ENCODE results near the gene GP9. TPM values are rescaled to one million over a fixed set of nuclear protein-coding genes. Genes with fewer than 3 reads are reported as not detected.

Gene GP9
- total RNA-seq, 1 experiment from 2014 or later: not detected

DNA sequence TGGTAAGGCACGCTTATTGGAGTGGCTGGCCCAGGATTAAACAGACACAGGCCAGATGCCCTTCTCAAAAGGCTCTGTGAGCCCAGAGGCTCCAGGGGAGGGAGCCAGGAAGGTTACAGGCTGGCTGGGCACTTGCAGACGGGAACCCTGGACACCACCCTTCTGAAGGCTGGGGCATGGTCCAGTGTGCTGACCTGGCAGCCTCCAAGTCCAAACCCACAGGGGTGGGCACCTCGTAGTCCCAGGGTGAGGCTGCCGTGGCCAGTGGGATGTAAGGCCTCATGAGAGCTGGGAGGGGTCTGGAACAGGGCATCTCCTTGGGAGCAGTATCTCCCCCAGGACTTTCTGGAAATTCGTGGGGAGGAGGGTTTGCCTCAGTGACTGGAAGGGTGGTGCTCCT, 39.9 kb upstream of the GP9 start:
- Histone ChIP-seq H3K56ac (ENCODE audit: insufficient read length, low read depth, low read length) (no peak overlapping the region), H3T11ph (ENCODE audit: low read length) (no peak overlapping the region), H3K9ac (ENCODE audit: extremely low read depth, insufficient read length, low read length) (no peak overlapping the region), H4K8ac (replicated peaks; ENCODE audit: insufficient read length, low read depth, low read length) (no peak overlapping the region), H4K5ac (ENCODE audit: insufficient read length, low read depth, low read length) (no peak overlapping the region), H2BK15ac (ENCODE audit: low read depth, low read length) (no peak overlapping the region), H2BK12ac (ENCODE audit: insufficient read length, low read depth, low read length) (no peak overlapping the region), H3K27ac (ENCODE audit: insufficient read length, low read depth, low read length) (no peak overlapping the region), H4K20me1 (ENCODE audit: control insufficient read depth, insufficient read depth, insufficient read length) (no peaks in the 10 kb centered on the region), H3K23ac (ENCODE audit: insufficient read length, low read depth, low read length) (no peak overlapping the region), H3K79me1 (ENCODE audit: insufficient read depth, low read depth, low read length, poor library complexity, severe bottlenecking) (no peaks in the 10 kb centered on the region), H3K4me1 (ENCODE audit: insufficient read depth, low read length) (no peaks in the 10 kb centered on the region), H4K91ac (ENCODE audit: insufficient read length, low read depth, low read length) (no peak overlapping the region), H3K4me2 (ENCODE audit: insufficient read depth, insufficient read length, low read length) (no peak overlapping the region), H3K79me2 (ENCODE audit: insufficient read depth, low read length) (no peaks in the 10 kb centered on the region), H3K23me2 (ENCODE audit: insufficient read length, low read depth, low read length, poor library complexity, severe bottlenecking) (no peaks in the 10 kb centered on the region), H3K27me3 (ENCODE audit: insufficient read depth, low read length) (no peaks in the 10 kb centered on the region; the same call in 1 of the 2 replicates), H2BK120ac (ENCODE audit: low read depth, low read length, poor library complexity, severe bottlenecking) (no peak overlapping the region), H2AFZ (ENCODE audit: low read length) (no peak overlapping the region), H3K18ac (ENCODE audit: insufficient read length, low read depth, low read length) (no peak overlapping the region), H3K9me3 (ENCODE audit: control insufficient read depth, low read depth, low read length) (no peaks in the 10 kb centered on the region), H3K4ac (ENCODE audit: low read depth, low read length) (no peak overlapping the region), H2BK5ac (ENCODE audit: insufficient read length, low read length) (no peak overlapping the region), H3K14ac (ENCODE audit: insufficient read depth, low read length) (no peak overlapping the region), H2AK5ac (ENCODE audit: insufficient read length, low read length) (no peak overlapping the region), H2BK20ac (ENCODE audit: low read depth, low read length, poor library complexity, severe bottlenecking) (no peak overlapping the region)
- Mint-ChIP-seq H3K4me1 (peaks cover 2 to 9% of the 10 kb centered on the region in 2 experiments), H3K4me3 (no peak overlapping the region), H3K9me3 (no peaks in the 10 kb centered on the region), H3K36me3 (ENCODE audit: insufficient read depth in 1 of 3, low read depth in 3 of 3) (peaks cover 0 to 3% (median 0%) of the 10 kb centered on the region in 3 experiments; a peak in 1 of 7 replicates), H3K27ac (no peak overlapping the region), H3K27me3 (ENCODE audit: low read depth) (peaks cover 38% of the 10 kb centered on the region)
- no peak for TF ChIP-seq CTCF (conservative IDR thresholded peaks at IDR 0.05)
- no peak for DNase-seq
- no CpG with 5 or more reads among the region's 5 CpGs for WGBS (ENCODE audit: extremely low coverage, insufficient read length, low lambda C conversion rate)

Data from H9 (cell line).